Endodermal cell (in vitro differentiated cells): Measurements from ENCODE around the gene PTPRO. TPM values are rescaled to one million over a fixed set of nuclear protein-coding genes. Genes with fewer than 3 reads are reported as not detected.

Experiments used
- DNase-seq: peaks from one replicate; pipeline ENCODE4 v3.0.0-alpha.2; 2017
- H3K27ac ChIP-seq: 2 replicates; pipeline ENCODE4 v1.5.1; 2013; ENCODE audit warnings: mild to moderate bottlenecking, low read depth, low read length, moderate library complexity
- H3K27me3 ChIP-seq: 2 replicates; pipeline ENCODE4 v1.6.1; 2013; ENCODE audit warnings: mild to moderate bottlenecking, low read length, moderate library complexity; ENCODE audit not compliant: insufficient read depth, control insufficient read depth, poor library complexity, severe bottlenecking
- H3K36me3 ChIP-seq: 2 replicates; pipeline ENCODE4 v1.7.0; 2013; ENCODE audit warnings: mild to moderate bottlenecking, low read length, moderate library complexity; ENCODE audit not compliant: control insufficient read depth, insufficient read depth
- H3K4me1 ChIP-seq: one replicate; pipeline ENCODE4 v1.7.0; 2013; ENCODE audit warnings: low read length; ENCODE audit not compliant: control insufficient read depth, insufficient read depth
- H3K4me3 ChIP-seq: 2 replicates; pipeline ENCODE4 v1.5.1; 2013; ENCODE audit warnings: mild to moderate bottlenecking, low read length, moderate library complexity
- H3K9ac ChIP-seq: 2 replicates; pipeline ENCODE4 v1.6.1; 2013; ENCODE audit warnings: mild to moderate bottlenecking, low read length, moderate library complexity; ENCODE audit not compliant: poor library complexity, severe bottlenecking; ENCODE audit errors: extremely low read depth
- H3K9me3 ChIP-seq: 2 replicates; pipeline ENCODE4 v1.6.1; 2013; ENCODE audit warnings: mild to moderate bottlenecking, low read length, moderate library complexity; ENCODE audit not compliant: control insufficient read depth
- H3K27ac Mint-ChIP-seq: 2 replicates; pipeline ENCODE4 v1.8.0; 2020; ENCODE audit warnings: mixed read lengths
- H3K27me3 Mint-ChIP-seq: 2 replicates; pipeline ENCODE4 v1.8.0; 2021; ENCODE audit warnings: mild to moderate bottlenecking, mixed read lengths; ENCODE audit not compliant: insufficient read depth
- H3K36me3 Mint-ChIP-seq: 2 replicates; pipeline ENCODE4 v1.8.0; 2020; ENCODE audit warnings: low read depth, mixed read lengths
- H3K4me1 Mint-ChIP-seq: 2 replicates; pipeline ENCODE4 v1.8.0; 2020; ENCODE audit warnings: mixed read lengths
- H3K4me3 Mint-ChIP-seq: 2 replicates; pipeline ENCODE4 v1.8.0; 2020; ENCODE audit warnings: mild to moderate bottlenecking, moderate library complexity, mixed read lengths
- H3K9me3 Mint-ChIP-seq: 2 replicates; pipeline ENCODE4 v1.8.0; 2020; ENCODE audit warnings: mild to moderate bottlenecking, mixed read lengths
- CTCF ChIP-seq: fragments of 200-600 bp; sonication (generic); conservative IDR thresholded peaks from 2 replicates; pipeline ENCODE4 v1.5.0; 2021; ENCODE audit warnings: antibody characterized with exemption, mild to moderate bottlenecking
- WGBS, 2 experiments: methylation state at CpG; one replicate each; pipeline versions ENCODE4 v1.1.5 to v1.1.7; 2013; ENCODE audit warnings: missing lambda C conversion rate in 2 of 2, mixed read lengths in 1 of 2; ENCODE audit not compliant: insufficient coverage in 1 of 2, insufficient read length in 1 of 2; 5-methylcytosine and 5-hydroxymethylcytosine counted together
- total RNA-seq, 2 donors: library from RNA; stranded (reverse); fragmentation: NEBNext Ultra II Directional in 1 of 2; extraction: Animal tissue kit (Norgen Biotek cat#: 25700) in 1 of 2; gene quantifications; 2 replicates in 1 of 2; 3 replicates in 1 of 2; pipeline ENCODE4 v1.2.1, GENCODE V29; 2021

PTPRO gene
- total RNA-seq, 2 donors from 2014 or later: 0.31 TPM; not detected in 1

GRCh38 chr12:15393037-15393436 lies 70.7 kb downstream of the PTPRO start:
- Mint-ChIP-seq H3K9me3 (no peaks in the 10 kb centered on the region), H3K27me3 (no peaks in the 10 kb centered on the region), H3K27ac (no peak overlapping the region), H3K4me3 (no peak overlapping the region), H3K36me3 (no peaks in the 10 kb centered on the region), H3K4me1 (no peaks in the 10 kb centered on the region)
- H3K4me1 ChIP-seq: no peaks in the 10 kb centered on the region
- no peak overlapping the region for H3K9ac ChIP-seq
- 89% methylated on average over 1 of the region's 1 CpG; no CpG with 5 or more reads in 1 of the 2 experiments for WGBS, 2 experiments
- no peaks in the 10 kb centered on the region for H3K27me3 ChIP-seq
- H3K27ac ChIP-seq: no peak overlapping the region
- H3K9me3 ChIP-seq: no peaks in the 10 kb centered on the region
- H3K4me3 ChIP-seq: no peak overlapping the region
- DNase-seq: no peak
- no peaks in the 10 kb centered on the region for H3K36me3 ChIP-seq
- no peak for TF ChIP-seq CTCF

- no peaks in the 10 kb centered on the region for H3K9me3 Mint-ChIP-seq
- no peak overlapping the region for H3K27ac ChIP-seq
- no peaks in the 10 kb centered on the region for H3K36me3 Mint-ChIP-seq
- H3K4me1 ChIP-seq: no peaks in the 10 kb centered on the region
- H3K4me3 ChIP-seq: no peak overlapping the region
- DNase-seq: no peak
- no peaks in the 10 kb centered on the region for H3K36me3 ChIP-seq
- no peak overlapping the region for H3K9ac ChIP-seq
- H3K27me3 Mint-ChIP-seq: no peaks in the 10 kb centered on the region
- H3K4me1 Mint-ChIP-seq: no peaks in the 10 kb centered on the region
- H3K27me3 ChIP-seq: no peaks in the 10 kb centered on the region
- H3K27ac Mint-ChIP-seq: no peak overlapping the region
- H3K9me3 ChIP-seq: no peaks in the 10 kb centered on the region
- no peak overlapping the region for H3K4me3 Mint-ChIP-seq
- TF ChIP-seq CTCF: no peak
Measured at GRCh38 chr12:15393995-15394394, 71.7 kb downstream of the PTPRO start.

GRCh38 chr12:15404485-15404884 lies 82.2 kb downstream of the PTPRO start:
- DNase-seq: no peak
- Histone ChIP-seq H3K36me3 (no peaks in the 10 kb centered on the region), H3K4me1 (no peaks in the 10 kb centered on the region), H3K9me3 (no peaks in the 10 kb centered on the region), H3K27ac (no peak overlapping the region), H3K9ac (no peak overlapping the region), H3K4me3 (no peak overlapping the region), H3K27me3 (peaks cover 5% of the 10 kb centered on the region)
- WGBS, 2 experiments: 14% methylated on average over 1 of the region's 1 CpG; no CpG with 5 or more reads in 1 of the 2 experiments
- TF ChIP-seq CTCF: no peak
- H3K36me3 Mint-ChIP-seq: no peaks in the 10 kb centered on the region
- H3K27me3 Mint-ChIP-seq: no peaks in the 10 kb centered on the region
- no peak overlapping the region for H3K27ac Mint-ChIP-seq
- H3K9me3 Mint-ChIP-seq: no peaks in the 10 kb centered on the region
- no peaks in the 10 kb centered on the region for H3K4me1 Mint-ChIP-seq
- no peak overlapping the region for H3K4me3 Mint-ChIP-seq
